ENCODE data around the gene PCDHB1. TPM values are rescaled to one million over a fixed set of nuclear protein-coding genes. Genes with fewer than 3 reads are reported as not detected.
"Not testable (repeated sequence)": the region's sequence is repeated elsewhere in the genome, so short reads cannot be mapped to it uniquely, and the experiment has no call there.

PCDHB1 gene
- total RNA-seq, 4 donors from 2014 or later: not detected

- no peak for DNase-seq (ENCODE audit: low spot score in 2 of 2)
- TF ChIP-seq CTCF (IDR thresholded peaks at IDR 0.05): peak in 1 of 2 donors; percentile 9
- no peak for TF ChIP-seq POLR2A (IDR thresholded peaks at IDR 0.05)
- Histone ChIP-seq H3K4me3 (peak within 1 kb of the TSS; percentile 27), H3K36me3 (no peaks in the 10 kb centered on the region), H3K9me3 (peaks cover 19% of the 10 kb centered on the region), H3K4me1 (no peaks in the 10 kb centered on the region), H3K27ac (no peak within 1 kb of the TSS), H3K27me3 (peaks cover 10% of the 10 kb centered on the region)
- WGBS: 17% methylated on average over 19 of the region's 19 CpGs
Measured at GRCh38 chr5:141100243-141100805, 49.1 kb downstream of the PCDHB1 start, which contains the start of gene PCDHB3. Gene PCDHB3 (plus strand): TSS chr5:141100473. CDS start chr5:141100650, 177 bp downstream.

- DNase-seq (ENCODE audit: low spot score in 2 of 2): no peak
- no peak overlapping the region for H3K27ac ChIP-seq
- TF ChIP-seq CTCF (IDR thresholded peaks at IDR 0.05) (no peak), POLR2AphosphoS5 (IDR thresholded peaks at IDR 0.05) (no peak), POLR2A (IDR thresholded peaks at IDR 0.05) (no peak), EP300 (IDR thresholded peaks at IDR 0.05) (no peak)
- no peaks in the 10 kb centered on the region for H3K4me1 ChIP-seq
- WGBS: 47% methylated on average over 19 of the region's 20 CpGs
- peak overlapping the region; percentile 27 for H3K4me3 ChIP-seq
- peaks cover 12% of the 10 kb centered on the region for H3K9me3 ChIP-seq
- H3K36me3 ChIP-seq: no peaks in the 10 kb centered on the region
- H3K27me3 ChIP-seq: peaks cover 9% of the 10 kb centered on the region
Measured at GRCh38 chr5:141101059-141101458, 49.9 kb downstream of the PCDHB1 start.

GRCh38 chr5:141102070-141102469 lies 50.9 kb downstream of the PCDHB1 start:
- H3K9me3 ChIP-seq: peaks cover 12% of the 10 kb centered on the region

GRCh38 chr5:141102471-141102870 lies 51.3 kb downstream of the PCDHB1 start:
- H3K4me1 ChIP-seq: not testable (repeated sequence)

More at GRCh38 chr5:141102070-141102469, 50.9 kb downstream of the PCDHB1 start:
- not testable (repeated sequence) for H3K4me1 ChIP-seq; H3K27me3 ChIP-seq; H3K27ac ChIP-seq; DNase-seq (ENCODE audit: low spot score in 2 of 2); H3K4me3 ChIP-seq; H3K36me3 ChIP-seq
- 40% methylated on average over 6 of the region's 39 CpGs for WGBS

GRCh38 chr5:141105350-141105749 lies 54.2 kb downstream of the PCDHB1 start:
- H3K4me1 ChIP-seq: no peaks in the 10 kb centered on the region
- H3K36me3 ChIP-seq: no peaks in the 10 kb centered on the region
- no peak for DNase-seq (ENCODE audit: low spot score in 2 of 2)
- H3K4me3 ChIP-seq: no peak overlapping the region
- H3K27me3 ChIP-seq: peaks cover 9% of the 10 kb centered on the region
- peaks cover 12% of the 10 kb centered on the region for H3K9me3 ChIP-seq
- 92% methylated on average over 2 of the region's 2 CpGs for WGBS
- H3K27ac ChIP-seq: no peak overlapping the region
- no peak for TF ChIP-seq CTCF (IDR thresholded peaks at IDR 0.05)

More at GRCh38 chr5:141102471-141102870, 51.3 kb downstream of the PCDHB1 start:
- WGBS: no CpG with 5 or more reads among the region's 38 CpGs
- peaks cover 12% of the 10 kb centered on the region for H3K9me3 ChIP-seq
- not testable (repeated sequence) for H3K36me3 ChIP-seq; DNase-seq (ENCODE audit: low spot score in 2 of 2); H3K27me3 ChIP-seq; H3K27ac ChIP-seq; H3K4me3 ChIP-seq

Other genes with a start within 250 kb of the PCDHB1 start
- under 1 TPM; 0.21 to 0.62 (median 0.54) TPM for gene PCDHA4, start 244.3 kb upstream of the PCDHB1 start, total RNA-seq
- under 1 TPM in 3 of 4 donors, not detected in 1; 0.15 to 0.42 (median 0.16) TPM for gene PCDHA5, start 229.8 kb upstream of the PCDHB1 start, total RNA-seq
- gene PCDHA6, start 223.4 kb upstream of the PCDHB1 start, total RNA-seq: under 1 TPM in 3 of 4 donors, not detected in 1; 0.55 to 0.89 (median 0.56) TPM
- under 1 TPM in 2 of 4 donors, not detected in 2; 0.38 to 0.52 TPM for gene PCDHA7, start 217.1 kb upstream of the PCDHB1 start, total RNA-seq
- under 1 TPM in 3 of 4 donors, not detected in 1; 0.16 to 0.40 (median 0.17) TPM for gene PCDHA8, start 210.2 kb upstream of the PCDHB1 start, total RNA-seq
- under 1 TPM; 0.08 to 0.34 (median 0.26) TPM for gene PCDHA9, start 203.0 kb upstream of the PCDHB1 start, total RNA-seq
- 1 to 10 TPM in 1 of 4 donors, under 1 TPM in 3; 0.42 to 1.0 (median 0.57) TPM for gene PCDHA10, start 195.5 kb upstream of the PCDHB1 start, total RNA-seq
- gene PCDHA11, start 182.4 kb upstream of the PCDHB1 start, total RNA-seq: under 1 TPM in 2 of 4 donors, not detected in 2; 0.26 to 0.93 TPM
- under 1 TPM in 3 of 4 donors, not detected in 1; 0.36 to 0.85 (median 0.48) TPM for gene PCDHA12, start 176.1 kb upstream of the PCDHB1 start, total RNA-seq
- gene PCDHA13, start 169.2 kb upstream of the PCDHB1 start, total RNA-seq: under 1 TPM in 2 of 4 donors, not detected in 2; 0.38 to 0.47 TPM
- under 1 TPM in 3 of 4 donors, not detected in 1; 0.11 to 0.64 (median 0.18) TPM for gene PCDHAC1, start 125.1 kb upstream of the PCDHB1 start, total RNA-seq
- gene PCDHAC2, start 84.9 kb upstream of the PCDHB1 start, total RNA-seq: under 1 TPM in 1 of 4 donors, not detected in 3; 0.13 TPM
- gene PCDHB2, start 43.2 kb downstream of the PCDHB1 start, total RNA-seq: 1 to 10 TPM; 2.2 to 5.4 (median 4.2) TPM
- 1 to 10 TPM; 1.1 to 2.5 (median 2.0) TPM for gene PCDHB3, start 49.1 kb downstream of the PCDHB1 start, total RNA-seq
- gene PCDHB4, start 70.4 kb downstream of the PCDHB1 start, total RNA-seq: 1 to 10 TPM; 1.8 to 5.6 (median 2.0) TPM
- 1 to 10 TPM in 2 of 4 donors, under 1 TPM in 2; 0.72 to 6.2 (median 1.9) TPM for gene PCDHB5, start 83.8 kb downstream of the PCDHB1 start, total RNA-seq
- 1 to 10 TPM in 2 of 4 donors, under 1 TPM in 1, not detected in 1; 0.76 to 2.2 (median 1.7) TPM for gene PCDHB6, start 98.7 kb downstream of the PCDHB1 start, total RNA-seq
- gene PCDHB7, start 121.3 kb downstream of the PCDHB1 start, total RNA-seq: 1 to 10 TPM in 1 of 4 donors, under 1 TPM in 3; 0.49 to 1.2 (median 0.78) TPM
- under 1 TPM in 3 of 4 donors, not detected in 1; 0.62 to 0.93 (median 0.68) TPM for gene PCDHB8, start 126.4 kb downstream of the PCDHB1 start, total RNA-seq
- 1 to 10 TPM; 2.9 to 4.8 (median 3.2) TPM for gene PCDHB16, start 131.0 kb downstream of the PCDHB1 start, total RNA-seq
- gene PCDHB9, start 135.8 kb downstream of the PCDHB1 start, total RNA-seq: 1 to 10 TPM; 1.1 to 3.2 (median 2.5) TPM
- 1 to 10 TPM in 3 of 4 donors, under 1 TPM in 1; 0.60 to 1.4 (median 1.2) TPM for gene PCDHB10, start 141.0 kb downstream of the PCDHB1 start, total RNA-seq
- 1 to 10 TPM in 3 of 4 donors, under 1 TPM in 1; 0.98 to 2.8 (median 1.2) TPM for gene PCDHB11, start 148.3 kb downstream of the PCDHB1 start, total RNA-seq
- gene PCDHB12, start 157.3 kb downstream of the PCDHB1 start, total RNA-seq: 1 to 10 TPM in 1 of 4 donors, under 1 TPM in 3; 0.83 to 2.2 (median 0.95) TPM
- gene PCDHB13, start 162.5 kb downstream of the PCDHB1 start, total RNA-seq: 1 to 10 TPM; 5.9 to 10.0 (median 6.2) TPM
- gene PCDHB14, start 172.0 kb downstream of the PCDHB1 start, total RNA-seq: 1 to 10 TPM; 2.5 to 6.5 (median 6.0) TPM
- gene PCDHB15, start 194.0 kb downstream of the PCDHB1 start, total RNA-seq: 1 to 10 TPM in 3 of 4 donors, under 1 TPM in 1; 0.68 to 2.3 (median 1.6) TPM